22Rv1 (cell line): ENCODE measurements around the gene SLC2A11.
A peak's percentile ranks its signal among the peaks of the same experiment; 100 is the strongest.

Experiments
- H3K27ac ChIP-seq: fragments of 450-650 bp; 2 replicates; pipeline ENCODE4 v1.5.1; 2017
- ZFX ChIP-seq: fragments of 450-650 bp; IDR thresholded peaks from 2 replicates; pipeline ENCODE4 v1.6.1; 2017; ENCODE audit warnings: antibody characterized with exemption, borderline replicate concordance
- TF ChIP-seq, protein P1 (sequence below): fragments of 450-650 bp; IDR thresholded peaks from 2 replicates; pipeline ENCODE4 v1.5.1; 2017; ENCODE audit warnings: mild to moderate bottlenecking

Gene SLC2A11

DNA sequence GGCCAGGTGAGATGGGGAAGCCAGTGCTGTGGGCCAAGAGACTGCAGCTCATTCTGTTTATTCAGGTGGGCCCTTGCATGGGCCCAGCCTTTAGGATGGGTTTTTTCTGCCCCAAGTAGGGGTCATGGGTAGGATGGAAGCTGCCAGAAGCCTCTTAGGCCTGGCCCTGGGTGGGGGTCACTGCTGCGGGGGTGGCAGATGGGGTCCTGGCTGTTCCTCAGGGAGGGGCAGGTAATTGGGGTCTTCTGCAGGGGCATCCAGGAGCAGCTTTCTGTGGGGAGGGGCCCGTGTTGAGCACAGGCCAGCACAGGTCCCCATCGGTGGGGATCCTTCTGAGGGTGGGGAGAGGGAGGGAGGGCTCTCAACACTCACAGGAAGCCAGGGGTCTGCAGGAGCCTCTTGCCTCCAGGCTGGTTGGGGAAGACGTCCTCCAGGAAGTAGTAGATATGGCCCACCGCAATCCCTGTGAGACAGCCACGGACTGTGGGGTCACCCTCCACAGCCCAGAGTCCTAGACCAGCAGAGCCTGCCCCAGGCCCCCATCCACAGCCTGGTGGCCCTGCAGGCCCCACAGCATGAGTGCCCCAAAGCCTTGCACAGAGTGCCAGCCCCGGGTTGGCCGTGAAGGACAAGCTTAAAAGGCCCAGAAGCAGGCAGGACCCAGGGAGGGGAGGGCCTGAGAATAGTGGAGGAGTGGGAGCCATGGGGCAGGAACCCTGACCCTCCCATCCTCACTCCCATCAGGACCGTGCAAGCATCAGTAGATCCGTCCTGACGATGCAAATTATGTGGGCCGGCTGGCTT, 20.8 kb upstream of the SLC2A11 start:
- peak overlapping the region; percentile 72 for H3K27ac ChIP-seq
- TF ChIP-seq ZFX = no peak
- TF ChIP-seq, protein P1, sequence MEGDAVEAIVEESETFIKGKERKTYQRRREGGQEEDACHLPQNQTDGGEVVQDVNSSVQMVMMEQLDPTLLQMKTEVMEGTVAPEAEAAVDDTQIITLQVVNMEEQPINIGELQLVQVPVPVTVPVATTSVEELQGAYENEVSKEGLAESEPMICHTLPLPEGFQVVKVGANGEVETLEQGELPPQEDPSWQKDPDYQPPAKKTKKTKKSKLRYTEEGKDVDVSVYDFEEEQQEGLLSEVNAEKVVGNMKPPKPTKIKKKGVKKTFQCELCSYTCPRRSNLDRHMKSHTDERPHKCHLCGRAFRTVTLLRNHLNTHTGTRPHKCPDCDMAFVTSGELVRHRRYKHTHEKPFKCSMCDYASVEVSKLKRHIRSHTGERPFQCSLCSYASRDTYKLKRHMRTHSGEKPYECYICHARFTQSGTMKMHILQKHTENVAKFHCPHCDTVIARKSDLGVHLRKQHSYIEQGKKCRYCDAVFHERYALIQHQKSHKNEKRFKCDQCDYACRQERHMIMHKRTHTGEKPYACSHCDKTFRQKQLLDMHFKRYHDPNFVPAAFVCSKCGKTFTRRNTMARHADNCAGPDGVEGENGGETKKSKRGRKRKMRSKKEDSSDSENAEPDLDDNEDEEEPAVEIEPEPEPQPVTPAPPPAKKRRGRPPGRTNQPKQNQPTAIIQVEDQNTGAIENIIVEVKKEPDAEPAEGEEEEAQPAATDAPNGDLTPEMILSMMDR = no peak

DNA sequence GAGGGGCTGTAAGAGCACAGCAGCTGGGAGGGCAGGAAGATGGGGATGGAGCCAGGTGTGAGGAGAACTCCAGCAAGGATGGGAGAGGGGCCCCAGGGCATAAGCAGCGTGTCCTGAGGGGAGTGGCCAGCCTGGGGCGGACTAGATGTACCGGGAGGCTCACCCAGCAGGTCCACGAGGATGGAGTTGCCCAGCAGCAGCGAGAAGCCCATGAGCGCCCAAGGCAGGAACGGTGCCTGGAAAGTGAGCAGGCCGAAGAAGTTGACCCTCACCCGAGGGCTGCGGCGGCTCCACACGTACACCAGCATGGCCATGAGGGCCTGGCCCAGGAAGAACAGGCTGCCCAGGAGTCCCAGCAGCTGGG, 20.2 kb upstream of the SLC2A11 start:
- peak overlapping the region; percentile 72 for H3K27ac ChIP-seq
- no peak for TF ChIP-seq ZFX
- TF ChIP-seq, protein P1 = no peak

DNA sequence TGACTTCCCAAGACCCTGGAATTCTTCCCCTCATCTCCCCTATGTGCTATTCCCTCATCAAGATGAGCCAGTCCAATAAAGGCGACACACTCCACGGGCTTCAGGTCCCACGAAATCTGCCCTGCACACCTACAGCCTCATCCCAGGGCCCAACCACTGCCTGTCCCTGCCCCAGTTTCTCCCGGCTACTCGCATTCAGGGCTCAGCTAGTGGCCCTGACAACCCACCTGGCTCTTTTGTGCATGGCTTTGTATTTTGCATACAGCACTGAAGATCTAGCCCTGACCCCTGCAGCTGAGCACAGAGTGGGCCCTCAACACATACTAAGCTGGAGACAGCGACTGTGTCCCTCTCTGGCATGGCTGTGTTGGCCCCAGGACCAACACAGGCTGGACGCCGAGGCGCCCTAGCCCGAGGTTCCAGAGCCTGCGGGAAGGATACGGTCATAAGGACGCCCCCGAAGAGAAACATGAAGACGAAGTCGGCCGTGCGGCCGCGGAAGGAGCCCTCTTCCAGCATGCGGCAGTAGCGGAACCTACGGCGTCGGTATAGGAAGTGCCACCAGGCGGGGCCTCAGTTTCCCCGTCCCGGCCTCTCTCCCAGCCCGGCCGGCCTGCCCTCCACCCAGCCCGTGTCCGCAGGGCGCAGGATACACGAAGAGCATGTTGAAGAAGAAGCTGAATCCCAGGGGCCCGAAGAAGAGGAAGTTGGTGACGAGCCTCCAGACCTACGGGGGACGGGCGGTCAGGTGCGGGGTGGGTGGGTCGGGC, 19.6 kb upstream of the SLC2A11 start:
- H3K27ac ChIP-seq = peak overlapping the region; percentile 72
- no peak for TF ChIP-seq ZFX
- TF ChIP-seq, protein P1 = no peak

DNA sequence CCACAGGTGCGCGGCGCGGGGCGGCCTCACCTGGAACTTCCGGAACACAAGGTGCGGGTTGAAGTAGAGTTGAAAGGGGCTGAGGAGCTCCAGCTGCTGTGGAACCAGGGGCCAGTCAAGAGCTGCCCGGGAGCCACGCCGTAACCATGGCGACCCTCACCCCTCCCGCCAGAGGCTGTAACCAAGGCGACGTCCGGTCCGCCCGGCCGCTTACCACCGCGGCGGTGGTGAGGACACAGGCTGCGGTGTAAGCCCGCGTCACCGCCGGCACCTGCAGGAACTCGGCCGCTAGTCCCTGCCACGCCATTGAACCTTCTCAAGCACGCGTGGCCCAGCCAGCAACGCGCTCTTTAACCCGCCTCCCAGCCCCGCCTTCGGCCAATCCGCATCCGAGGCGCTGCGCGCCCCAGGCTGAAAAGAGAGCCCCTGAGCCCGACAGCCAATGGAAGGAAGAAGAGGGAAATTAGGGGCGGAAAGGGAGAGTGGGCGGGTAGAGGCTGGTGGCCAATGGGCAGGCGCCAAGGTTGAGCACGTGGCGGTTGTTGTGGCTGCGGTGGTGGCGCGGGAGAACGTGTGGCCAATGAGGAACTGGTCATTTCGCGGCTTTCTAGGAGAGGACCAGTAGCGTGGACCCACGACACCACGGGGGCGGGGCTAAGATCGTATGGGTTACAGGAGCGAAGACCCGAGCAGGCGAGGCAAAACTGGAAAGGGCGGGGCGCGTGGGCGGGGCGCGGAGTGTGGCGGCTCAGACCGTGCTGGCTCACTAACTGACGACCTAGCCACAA, 18.8 kb upstream of the SLC2A11 start, which contains the start of gene DERL3:
Gene DERL3 (minus strand): TSS at position 326 of the 788 bp plus-strand sequence. CDS start 19 bp downstream, at position 307.
- TF ChIP-seq ZFX = no peak
- TF ChIP-seq, protein P1 = no peak
- peak within 1 kb of the TSS; percentile 72 for H3K27ac ChIP-seq

DNA sequence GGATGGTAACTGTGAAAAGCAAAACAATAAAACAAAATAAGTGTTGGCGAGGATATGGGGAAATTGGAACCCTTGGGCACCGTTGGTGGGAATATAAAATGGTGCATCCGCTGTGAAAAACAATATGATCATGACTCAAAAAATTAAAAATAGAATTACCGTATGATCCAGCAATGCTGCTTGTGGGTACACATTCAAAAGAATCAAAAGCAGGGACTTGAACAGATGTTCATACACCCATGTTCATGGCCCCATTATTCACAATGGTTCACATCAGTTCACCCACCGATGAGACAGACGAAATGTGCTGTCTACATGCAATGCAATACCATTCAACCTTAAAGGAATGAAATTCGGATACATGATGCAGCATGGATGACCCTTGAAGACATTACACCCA, 17.6 kb upstream of the SLC2A11 start:
- TF ChIP-seq, protein P1 = no peak
- no peak for TF ChIP-seq ZFX
- H3K27ac ChIP-seq = no peak overlapping the region

DNA sequence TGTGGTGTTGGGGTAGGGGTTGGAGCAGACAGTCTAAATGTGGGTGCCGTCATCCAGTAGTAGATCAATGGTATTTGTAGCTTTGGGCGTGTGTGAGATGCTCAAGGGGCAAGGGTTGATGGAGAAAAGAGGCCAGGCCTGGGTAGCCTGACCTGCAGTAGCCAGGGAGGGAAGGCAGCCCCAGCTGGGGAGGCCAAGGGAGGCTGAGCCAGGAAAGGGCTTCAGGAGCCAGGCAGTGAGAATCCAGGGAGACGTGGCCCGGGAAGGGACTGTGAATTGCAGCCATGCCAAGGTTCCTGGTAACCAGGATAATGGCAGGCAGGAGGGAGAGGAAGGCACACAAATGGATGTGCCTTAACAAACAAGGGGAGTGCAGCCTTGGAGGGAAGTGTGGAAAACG, 16.4 kb upstream of the SLC2A11 start:
- H3K27ac ChIP-seq = no peak overlapping the region
- TF ChIP-seq, protein P1 = no peak
